Muscle layer of duodenum (tissue), 2 donors: Measurements from ENCODE around the gene ADRA2C.
A peak's percentile ranks its signal among the peaks of the same experiment; 100 is the strongest.

Source experiments
- H3K27ac ChIP-seq: one replicate; pipeline ENCODE4 v1.7.0; 2013; ENCODE audit warnings: mild to moderate bottlenecking, low read length
- H3K27me3 ChIP-seq: one replicate; pipeline ENCODE4 v1.7.0; 2013; ENCODE audit warnings: low read depth, mild to moderate bottlenecking, control low read depth, low read length
- H3K36me3 ChIP-seq, 2 donors: one replicate each; pipeline ENCODE4 v1.7.0; 2013; ENCODE audit warnings: low read length in 2 of 2, control low read depth in 1 of 2, mild to moderate bottlenecking in 1 of 2; ENCODE audit not compliant: insufficient read depth in 2 of 2, control insufficient read depth in 1 of 2
- H3K4me1 ChIP-seq, 2 donors: one replicate each; pipeline ENCODE4 v1.7.0; 2013; ENCODE audit warnings: low read length in 2 of 2, mild to moderate bottlenecking in 2 of 2, control low read depth in 1 of 2, moderate library complexity in 1 of 2; ENCODE audit not compliant: insufficient read depth in 2 of 2, control insufficient read depth in 1 of 2
- H3K4me3 ChIP-seq, 2 donors: one replicate each; pipeline ENCODE4 v1.7.0; 2013; ENCODE audit warnings: low read length in 2 of 2, low read depth in 1 of 2, mild to moderate bottlenecking in 1 of 2
- H3K9me3 ChIP-seq, 2 donors: one replicate each; pipeline ENCODE4 v1.7.0; 2013; ENCODE audit warnings: low read length in 2 of 2, control low read depth in 1 of 2, mild to moderate bottlenecking in 1 of 2; ENCODE audit not compliant: control insufficient read depth in 1 of 2
- donor health status: healthy.

Gene ADRA2C

DNA sequence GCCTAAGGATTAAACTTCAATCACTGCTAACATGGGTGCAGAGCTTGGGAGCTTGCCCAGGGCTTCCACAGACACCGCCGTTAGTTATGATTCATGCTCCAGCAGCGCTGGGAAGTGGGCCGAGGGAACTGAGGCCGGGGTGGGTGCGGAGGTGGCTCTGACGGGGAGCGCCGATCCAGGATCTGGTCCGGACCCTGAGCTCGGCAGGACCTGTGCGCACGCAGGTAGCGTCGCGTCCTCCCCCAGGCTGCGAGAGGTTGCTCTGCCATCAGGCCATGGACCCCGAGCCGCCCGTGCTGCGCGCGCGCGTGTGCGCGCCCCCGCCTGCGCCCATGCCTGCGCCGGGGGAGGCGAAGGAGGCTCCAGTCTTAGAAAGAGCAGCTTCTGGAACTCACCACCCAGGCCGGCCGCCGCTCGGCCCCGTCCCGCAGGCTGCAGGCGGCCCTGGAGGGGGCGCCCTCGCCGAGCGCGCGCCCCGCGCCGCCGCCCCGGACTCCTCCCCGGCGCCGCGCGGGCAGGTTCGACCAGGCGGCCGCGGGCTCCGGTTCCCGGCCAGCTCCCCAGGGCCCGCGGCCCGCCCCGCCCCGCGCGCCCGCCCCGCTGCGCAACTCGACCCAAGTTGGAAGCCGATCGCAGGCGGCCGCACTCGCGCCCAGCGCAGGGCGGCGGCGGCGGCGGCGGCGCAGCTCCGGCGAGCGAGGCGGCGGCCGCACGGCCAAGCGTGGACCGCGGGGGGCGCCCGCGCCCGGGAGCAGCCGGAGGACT, 732 bp upstream of the ADRA2C start:
- no peaks in the 10 kb centered on the region for H3K27me3 ChIP-seq
- H3K36me3 ChIP-seq = no peaks in the 10 kb centered on the region
- H3K4me3 ChIP-seq = peak overlapping the region in 1 of 2 donors; percentile 55
- H3K4me1 ChIP-seq = peaks cover 0 to 9% of the 10 kb centered on the region in 2 donors
- no peak overlapping the region for H3K27ac ChIP-seq
- no peaks in the 10 kb centered on the region for H3K9me3 ChIP-seq

DNA sequence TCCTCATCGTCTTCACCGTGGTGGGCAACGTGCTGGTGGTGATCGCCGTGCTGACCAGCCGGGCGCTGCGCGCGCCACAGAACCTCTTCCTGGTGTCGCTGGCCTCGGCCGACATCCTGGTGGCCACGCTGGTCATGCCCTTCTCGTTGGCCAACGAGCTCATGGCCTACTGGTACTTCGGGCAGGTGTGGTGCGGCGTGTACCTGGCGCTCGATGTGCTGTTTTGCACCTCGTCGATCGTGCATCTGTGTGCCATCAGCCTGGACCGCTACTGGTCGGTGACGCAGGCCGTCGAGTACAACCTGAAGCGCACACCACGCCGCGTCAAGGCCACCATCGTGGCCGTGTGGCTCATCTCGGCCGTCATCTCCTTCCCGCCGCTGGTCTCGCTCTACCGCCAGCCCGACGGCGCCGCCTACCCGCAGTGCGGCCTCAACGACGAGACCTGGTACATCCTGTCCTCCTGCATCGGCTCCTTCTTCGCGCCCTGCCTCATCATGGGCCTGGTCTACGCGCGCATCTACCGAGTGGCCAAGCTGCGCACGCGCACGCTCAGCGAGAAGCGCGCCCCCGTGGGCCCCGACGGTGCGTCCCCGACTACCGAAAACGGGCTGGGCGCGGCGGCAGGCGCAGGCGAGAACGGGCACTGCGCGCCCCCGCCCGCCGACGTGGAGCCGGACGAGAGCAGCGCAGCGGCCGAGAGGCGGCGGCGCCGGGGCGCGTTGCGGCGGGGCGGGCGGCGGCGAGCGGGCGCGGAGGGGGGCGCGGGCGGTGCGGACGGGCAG, 792 bp downstream of the ADRA2C start:
- H3K27me3 ChIP-seq = no peaks in the 10 kb centered on the region
- H3K27ac ChIP-seq = no peak overlapping the region
- peak overlapping the region in 1 of 2 donors; percentile 20 for H3K4me3 ChIP-seq

GRCh38 chr4:3767570-3768288, 1.5 kb downstream of the ADRA2C start:
- H3K4me3 ChIP-seq = no peak overlapping the region
- H3K4me1 ChIP-seq = peaks cover 0 to 9% of the 10 kb centered on the region in 2 donors
- H3K36me3 ChIP-seq = no peaks in the 10 kb centered on the region
- H3K27ac ChIP-seq = no peak overlapping the region
- H3K9me3 ChIP-seq = no peaks in the 10 kb centered on the region
- no peaks in the 10 kb centered on the region for H3K27me3 ChIP-seq

More for the DNA sequence above, 792 bp downstream of the ADRA2C start:
- Histone ChIP-seq H3K9me3 (no peaks in the 10 kb centered on the region), H3K36me3 (no peaks in the 10 kb centered on the region), H3K4me1 (peaks cover 0 to 9% of the 10 kb centered on the region in 2 donors)

DNA sequence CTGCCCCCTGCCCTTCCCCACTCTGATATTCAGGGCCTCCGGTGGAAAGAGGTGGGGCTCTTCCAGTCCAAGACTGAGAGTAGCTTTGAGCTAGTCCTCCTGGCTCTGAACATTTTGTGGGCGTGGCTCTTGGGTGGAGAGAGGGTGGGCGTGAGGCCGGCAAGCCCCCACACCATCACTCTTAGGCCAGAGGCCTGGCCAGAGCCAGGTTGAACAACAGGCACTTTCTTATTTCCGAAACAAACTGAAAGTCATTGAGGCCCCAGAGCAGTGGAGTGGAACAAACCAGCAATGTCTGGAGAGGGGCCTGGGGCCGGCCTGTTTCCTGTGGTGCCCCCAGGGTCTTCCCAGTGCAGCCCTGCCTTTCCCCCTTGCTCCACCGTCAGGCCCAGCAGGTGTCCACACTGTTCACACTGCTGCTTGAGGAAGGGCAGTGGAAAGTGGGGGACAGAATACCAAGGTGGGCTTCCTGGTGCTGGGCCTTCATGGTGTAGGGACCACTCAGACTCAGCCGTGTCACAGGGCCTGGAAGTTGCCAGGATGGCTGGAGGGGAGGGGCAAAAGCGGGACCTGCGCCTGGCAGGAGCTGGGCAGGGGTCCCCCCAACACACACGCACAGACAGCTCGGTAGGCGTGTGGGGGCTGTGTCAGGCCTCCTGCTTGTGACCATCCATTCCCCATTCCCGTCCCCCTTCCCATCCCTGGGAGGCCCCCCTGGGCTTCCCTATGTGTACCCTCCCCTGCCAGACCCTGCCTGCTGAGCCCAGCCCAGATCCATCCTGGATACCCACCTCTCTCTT, 2.9 kb downstream of the ADRA2C start:
- no peak overlapping the region for H3K4me3 ChIP-seq
- H3K27me3 ChIP-seq = no peaks in the 10 kb centered on the region
- peaks cover 0 to 9% of the 10 kb centered on the region in 2 donors for H3K4me1 ChIP-seq
- H3K36me3 ChIP-seq = no peaks in the 10 kb centered on the region
- H3K27ac ChIP-seq = no peak overlapping the region
- no peaks in the 10 kb centered on the region for H3K9me3 ChIP-seq

- peaks cover 0 to 9% of the 10 kb centered on the region in 2 donors for H3K4me1 ChIP-seq
- H3K36me3 ChIP-seq = no peaks in the 10 kb centered on the region
- H3K27me3 ChIP-seq = no peaks in the 10 kb centered on the region
- H3K27ac ChIP-seq = no peak overlapping the region
- no peaks in the 10 kb centered on the region for H3K9me3 ChIP-seq
- no peak overlapping the region for H3K4me3 ChIP-seq
These were observed 3.5 kb downstream of the ADRA2C start for GRCh38 chr4:3769642-3770184.

GRCh38 chr4:3770323-3771163, 4.4 kb downstream of the ADRA2C start:
- Histone ChIP-seq H3K27ac (no peak overlapping the region), H3K27me3 (peaks cover under 1% of the 10 kb centered on the region)

GRCh38 chr4:3771164-3771809, 5.1 kb downstream of the ADRA2C start:
- Histone ChIP-seq H3K27ac (no peak overlapping the region), H3K27me3 (peaks cover 5% of the 10 kb centered on the region), H3K9me3 (no peaks in the 10 kb centered on the region), H3K4me1 (peaks cover 0 to 5% of the 10 kb centered on the region in 2 donors), H3K4me3 (no peak overlapping the region), H3K36me3 (no peaks in the 10 kb centered on the region)

More at GRCh38 chr4:3770323-3771163, 4.4 kb downstream of the ADRA2C start:
- Histone ChIP-seq H3K4me1 (peaks cover 0 to 5% of the 10 kb centered on the region in 2 donors), H3K4me3 (no peak overlapping the region), H3K36me3 (no peaks in the 10 kb centered on the region), H3K9me3 (no peaks in the 10 kb centered on the region)

DNA sequence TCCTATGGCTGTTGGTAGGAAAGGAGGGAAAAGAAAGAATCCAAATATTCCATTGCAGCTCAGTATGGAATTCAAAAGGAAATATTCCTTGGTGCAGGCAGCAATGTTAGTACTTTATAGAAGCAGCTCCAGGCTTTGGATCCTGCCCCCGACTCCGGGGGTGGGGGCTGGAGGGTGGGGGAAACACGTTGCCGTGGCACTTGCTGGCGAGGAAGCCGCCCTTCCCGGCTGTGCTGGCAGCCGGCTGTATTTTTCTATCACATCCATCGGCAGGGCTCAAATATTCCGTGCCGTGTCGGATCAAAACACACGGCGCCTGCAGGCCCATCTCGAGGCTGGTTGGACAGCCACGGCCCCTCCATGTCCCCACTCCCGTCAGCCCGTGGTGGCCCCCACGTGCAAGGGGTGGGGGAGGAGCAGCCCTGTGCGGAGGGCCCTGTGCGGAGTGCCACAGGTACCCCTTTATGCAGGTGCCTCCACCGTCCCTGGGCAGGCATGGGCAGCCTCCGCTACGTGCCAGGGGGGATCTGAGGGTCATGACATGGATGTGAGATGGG, 5.8 kb downstream of the ADRA2C start:
- no peak overlapping the region for H3K4me3 ChIP-seq
- H3K4me1 ChIP-seq = peaks cover 0 to 5% of the 10 kb centered on the region in 2 donors
- H3K27me3 ChIP-seq = peaks cover 5% of the 10 kb centered on the region
- no peak overlapping the region for H3K27ac ChIP-seq
- no peaks in the 10 kb centered on the region for H3K36me3 ChIP-seq
- H3K9me3 ChIP-seq = no peaks in the 10 kb centered on the region

DNA sequence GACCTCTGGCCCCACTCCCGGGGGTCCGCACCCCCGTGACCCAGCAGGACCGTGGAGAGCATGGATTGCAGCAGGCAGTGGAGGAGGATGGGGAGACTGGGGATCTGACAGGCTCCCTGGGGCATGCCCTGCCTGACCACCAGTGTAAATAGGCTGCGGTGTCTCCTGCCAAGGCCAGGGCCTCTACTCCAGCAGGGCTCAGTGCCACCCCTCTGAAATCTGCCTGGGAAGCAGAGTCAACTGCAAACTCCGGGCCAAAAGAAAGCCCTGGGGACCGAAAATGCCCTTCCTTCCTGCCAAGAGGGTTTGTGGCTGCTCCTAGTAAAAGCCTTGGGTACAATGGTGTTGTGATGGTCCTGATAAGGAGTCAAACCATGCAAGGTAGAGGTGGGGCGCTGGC, 6.4 kb downstream of the ADRA2C start:
- H3K4me3 ChIP-seq = no peak overlapping the region
- H3K36me3 ChIP-seq = no peaks in the 10 kb centered on the region
- peaks cover 5% of the 10 kb centered on the region for H3K27me3 ChIP-seq
- H3K9me3 ChIP-seq = no peaks in the 10 kb centered on the region
- H3K4me1 ChIP-seq = peaks cover 0 to 4% of the 10 kb centered on the region in 2 donors
- H3K27ac ChIP-seq = no peak overlapping the region
